Activated naive CD8-positive, alpha-beta T cell treated with anti-CD3 and anti-CD28 coated beads, Interleukin-2, amount 50 U/mL, for 24 hours (primary cell): ENCODE data around the gene CCL16.
"Not testable (repeated sequence)": the region's sequence is repeated elsewhere in the genome, so short reads cannot be mapped to it uniquely, and the experiment has no call there.

ENCODE experiments used
- ATAC-seq: fragments of 150-1000 bp; cut with Tn5 transposase; one replicate; pipeline ENCODE4 v1.10.0; 2021
- DNase-seq: peaks from one replicate; pipeline ENCODE4 v3.0.0; 2021
- H3K27ac Mint-ChIP-seq: one replicate; pipeline ENCODE4 v1.8.0; 2021; ENCODE audit warnings: mild to moderate bottlenecking, mixed read lengths
- H3K27me3 Mint-ChIP-seq: one replicate; pipeline ENCODE4 v1.8.0; 2021; ENCODE audit warnings: mixed read lengths
- H3K36me3 Mint-ChIP-seq: one replicate; pipeline ENCODE4 v1.8.0; 2021; ENCODE audit warnings: low read depth, mixed read lengths
- H3K4me1 Mint-ChIP-seq: one replicate; pipeline ENCODE4 v1.8.0; 2021; ENCODE audit warnings: mixed read lengths
- H3K4me3 Mint-ChIP-seq: one replicate; pipeline ENCODE4 v1.8.0; 2021; ENCODE audit warnings: mild to moderate bottlenecking, moderate library complexity, mixed read lengths
- H3K9me3 Mint-ChIP-seq: one replicate; pipeline ENCODE4 v1.8.0; 2021; ENCODE audit warnings: mixed read lengths

CCL16 gene

DNA sequence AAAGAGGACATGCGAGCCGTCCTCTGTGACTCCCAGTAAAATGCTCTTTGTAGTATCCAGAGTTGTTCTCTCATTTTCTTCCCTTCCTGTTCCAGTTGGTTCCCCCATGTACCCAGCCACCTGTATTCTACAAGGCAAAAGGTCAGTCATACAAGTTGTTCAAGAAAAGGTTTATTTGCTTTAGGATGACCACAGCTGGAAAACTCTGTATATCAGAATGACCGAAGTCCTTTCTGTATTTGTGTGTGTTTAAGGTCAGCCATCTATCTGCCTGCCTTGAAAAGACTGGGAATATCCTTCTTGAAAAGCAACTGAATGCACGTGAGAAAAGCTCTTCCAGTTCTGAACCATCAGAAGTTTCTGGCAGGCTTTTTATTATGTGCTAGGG is 8.4 kb downstream of the CCL16 start:
- no peaks in the 10 kb centered on the region for H3K36me3 Mint-ChIP-seq
- no peak for ATAC-seq
- peaks cover 11% of the 10 kb centered on the region for H3K4me1 Mint-ChIP-seq
- no peaks in the 10 kb centered on the region for H3K27me3 Mint-ChIP-seq
- no peak for DNase-seq
- H3K27ac Mint-ChIP-seq, result no peak overlapping the region
- H3K9me3 Mint-ChIP-seq, result no peaks in the 10 kb centered on the region
- H3K4me3 Mint-ChIP-seq, result no peak overlapping the region

DNA sequence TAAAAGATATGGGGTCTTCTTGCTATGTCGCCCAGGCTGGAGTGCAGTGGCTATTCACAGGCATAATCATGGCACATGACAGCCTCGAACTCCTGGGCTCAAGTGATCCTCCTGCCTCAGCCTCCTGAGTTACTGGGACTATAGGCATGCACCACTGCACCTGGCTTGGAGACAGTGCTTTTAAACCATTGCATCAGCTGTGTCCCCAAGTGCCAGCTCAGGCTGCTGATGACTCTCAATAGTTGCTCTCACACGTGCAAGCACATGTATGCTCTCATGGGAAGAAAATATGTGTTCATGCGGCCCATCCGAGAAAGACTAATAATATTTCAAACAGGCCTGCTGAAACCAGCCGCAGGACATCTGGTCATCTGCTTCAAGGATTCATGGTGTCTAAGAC is 8.8 kb downstream of the CCL16 start:
- H3K9me3 Mint-ChIP-seq, result no peaks in the 10 kb centered on the region
- DNase-seq (no peak), ATAC-seq (no peak)
- H3K4me1 Mint-ChIP-seq, result peaks cover 11% of the 10 kb centered on the region
- no peaks in the 10 kb centered on the region for H3K27me3 Mint-ChIP-seq
- no peak overlapping the region for H3K4me3 Mint-ChIP-seq
- no peaks in the 10 kb centered on the region for H3K36me3 Mint-ChIP-seq
- no peak overlapping the region for H3K27ac Mint-ChIP-seq

- H3K36me3 Mint-ChIP-seq, result no peaks in the 10 kb centered on the region
- H3K27me3 Mint-ChIP-seq, result no peaks in the 10 kb centered on the region
- DNase-seq, result no peak
- no peak for ATAC-seq
- no peak overlapping the region for H3K27ac Mint-ChIP-seq
- no peaks in the 10 kb centered on the region for H3K9me3 Mint-ChIP-seq
- peaks cover 11% of the 10 kb centered on the region for H3K4me1 Mint-ChIP-seq
- H3K4me3 Mint-ChIP-seq, result no peak overlapping the region
Observed at GRCh38 chr17:35972066-35972465, 9.2 kb downstream of the CCL16 start.

DNA sequence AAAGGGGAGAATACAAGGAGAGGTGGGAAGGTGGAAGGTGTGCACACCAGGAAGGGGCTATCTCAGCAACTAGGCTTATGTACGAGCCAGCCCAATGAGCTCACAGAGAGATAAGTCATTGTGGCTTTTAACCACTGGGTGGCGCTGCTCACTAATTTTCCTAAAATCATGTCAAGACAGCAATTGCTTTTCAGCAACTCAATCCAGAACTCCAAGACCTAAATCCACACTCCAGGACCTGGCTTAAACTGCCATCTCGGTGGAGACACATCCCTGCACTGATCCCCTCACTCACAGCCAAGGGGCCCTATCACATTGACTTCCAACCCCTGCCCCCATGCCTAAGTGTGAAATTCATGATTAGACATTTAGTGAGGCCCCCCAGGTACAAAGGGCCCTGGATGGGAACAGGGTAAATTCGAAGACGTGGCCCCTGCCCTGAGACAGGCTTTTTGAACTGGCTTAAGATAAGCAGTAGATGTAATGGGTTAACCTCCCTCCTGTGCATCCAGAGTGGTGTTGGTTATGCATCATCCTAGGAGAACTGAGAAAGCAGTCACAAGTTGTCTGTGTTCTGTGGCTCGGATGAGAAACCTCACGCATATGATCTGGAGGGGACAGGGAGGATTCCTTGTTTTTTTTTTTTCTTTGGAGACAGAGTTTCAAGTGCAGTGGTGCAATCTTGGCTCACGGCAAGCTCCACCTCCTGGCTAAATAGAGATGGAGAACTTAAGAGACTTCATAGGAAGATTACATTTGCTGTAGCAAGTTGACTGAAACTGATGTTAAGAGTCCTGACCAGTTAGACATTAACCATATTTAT is 11.5 kb downstream of the CCL16 start:
- ATAC-seq (peak; percentile 66), DNase-seq (peak; percentile 76)
- Mint-ChIP-seq H3K9me3 (no peaks in the 10 kb centered on the region), H3K4me3 (no peak overlapping the region), H3K27me3 (no peaks in the 10 kb centered on the region), H3K36me3 (no peaks in the 10 kb centered on the region), H3K4me1 (peaks cover 9% of the 10 kb centered on the region), H3K27ac (no peak overlapping the region)

- Mint-ChIP-seq H3K9me3 (no peaks in the 10 kb centered on the region), H3K36me3 (no peaks in the 10 kb centered on the region), H3K4me3 (no peak overlapping the region), H3K27me3 (no peaks in the 10 kb centered on the region), H3K27ac (no peak overlapping the region), H3K4me1 (peaks cover 7% of the 10 kb centered on the region)
- ATAC-seq (no peak), DNase-seq (no peak)
Observed at GRCh38 chr17:35968520-35969054, 12.7 kb downstream of the CCL16 start.

DNA sequence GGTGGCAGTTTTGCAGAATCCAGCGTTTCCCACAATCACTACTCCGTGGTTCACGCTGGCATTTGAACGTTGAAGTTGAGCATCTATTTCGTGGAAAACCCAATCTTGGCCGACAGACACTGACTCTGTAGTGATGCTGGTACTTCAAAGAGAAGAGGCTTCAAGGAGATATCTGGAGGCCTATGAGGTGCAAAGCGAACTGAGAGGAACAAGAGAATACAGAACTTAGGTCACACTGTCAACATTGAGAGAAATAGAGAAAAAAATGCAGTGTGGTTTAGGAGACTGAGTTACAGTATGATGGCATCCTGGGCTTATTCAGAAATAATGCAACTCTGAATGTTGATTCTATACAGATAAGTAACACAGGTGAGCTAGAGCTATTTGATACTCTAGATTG is 16.0 kb downstream of the CCL16 start:
- peaks cover 7% of the 10 kb centered on the region for H3K4me1 Mint-ChIP-seq
- ATAC-seq (no peak), DNase-seq (no peak)
- H3K27me3 Mint-ChIP-seq, result peaks cover 4% of the 10 kb centered on the region
- H3K36me3 Mint-ChIP-seq, result no peaks in the 10 kb centered on the region
- no peak overlapping the region for H3K4me3 Mint-ChIP-seq
- H3K9me3 Mint-ChIP-seq, result no peaks in the 10 kb centered on the region
- no peak overlapping the region for H3K27ac Mint-ChIP-seq

DNA sequence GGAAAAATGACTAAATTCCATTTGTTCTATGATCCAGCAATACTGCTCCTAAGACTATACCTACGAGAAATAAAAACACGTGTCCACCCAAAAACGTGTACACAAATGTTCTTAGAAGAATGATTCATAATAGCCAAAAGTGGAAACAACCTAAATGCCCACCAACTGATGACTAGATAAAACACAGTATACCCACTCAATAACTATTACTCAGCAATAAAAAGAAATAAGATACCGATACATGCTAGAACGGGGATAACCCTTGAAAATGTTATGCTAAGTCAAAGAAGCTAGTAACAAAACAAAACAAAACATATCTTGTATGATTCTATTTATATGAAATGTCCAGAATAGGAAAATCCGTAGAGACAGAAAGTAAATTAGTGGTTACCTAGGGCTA is 17.6 kb downstream of the CCL16 start:
- Mint-ChIP-seq H3K27ac (no peak overlapping the region), H3K4me1 (no peaks in the 10 kb centered on the region), H3K9me3 (no peaks in the 10 kb centered on the region), H3K27me3 (peaks cover 6% of the 10 kb centered on the region), H3K4me3 (no peak overlapping the region), H3K36me3 (no peaks in the 10 kb centered on the region)
- ATAC-seq (no peak), DNase-seq (no peak)

DNA sequence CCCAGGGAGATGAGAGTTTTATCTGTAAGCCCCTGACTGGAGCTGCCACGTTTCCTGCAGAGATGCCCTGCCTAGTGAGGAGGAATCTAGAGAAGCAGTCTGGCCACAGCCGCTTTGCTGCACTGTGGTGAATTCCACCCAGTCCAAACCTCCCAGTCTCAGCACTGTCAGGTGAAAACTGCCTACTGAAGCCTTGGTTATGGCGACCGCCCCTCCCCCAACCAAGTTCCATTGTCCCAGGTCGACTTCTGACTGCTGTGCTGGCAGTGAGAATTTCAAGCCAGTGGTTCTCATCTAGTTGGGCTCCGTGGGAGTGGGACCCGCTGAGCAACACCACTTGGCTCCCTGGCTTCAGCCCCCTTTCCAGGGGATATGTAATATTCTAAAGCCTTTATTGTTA is 27.6 kb downstream of the CCL16 start:
- no peak overlapping the region for H3K4me3 Mint-ChIP-seq
- H3K4me1 Mint-ChIP-seq, result no peaks in the 10 kb centered on the region
- H3K27me3 Mint-ChIP-seq, result peaks cover 5% of the 10 kb centered on the region
- no peak overlapping the region for H3K27ac Mint-ChIP-seq
- H3K36me3 Mint-ChIP-seq, result no peaks in the 10 kb centered on the region
- no peaks in the 10 kb centered on the region for H3K9me3 Mint-ChIP-seq
- no peak for ATAC-seq
- no peak for DNase-seq

GRCh38 chr17:35949401-35949800 is 31.9 kb downstream of the CCL16 start:
- Mint-ChIP-seq H3K4me1 (peaks cover 2% of the 10 kb centered on the region), H3K9me3 (no peaks in the 10 kb centered on the region), H3K36me3 (no peaks in the 10 kb centered on the region), H3K27me3 (no peaks in the 10 kb centered on the region), H3K4me3 (no peak overlapping the region), H3K27ac (no peak overlapping the region)
- ATAC-seq, result no peak
- no peak for DNase-seq

- Mint-ChIP-seq H3K4me1 (peaks cover 2% of the 10 kb centered on the region), H3K27ac (no peak overlapping the region), H3K9me3 (no peaks in the 10 kb centered on the region), H3K27me3 (no peaks in the 10 kb centered on the region), H3K4me3 (no peak overlapping the region), H3K36me3 (no peaks in the 10 kb centered on the region)
- ATAC-seq (no peak), DNase-seq (no peak)
Observed at GRCh38 chr17:35948092-35948491, 33.2 kb downstream of the CCL16 start.

DNA sequence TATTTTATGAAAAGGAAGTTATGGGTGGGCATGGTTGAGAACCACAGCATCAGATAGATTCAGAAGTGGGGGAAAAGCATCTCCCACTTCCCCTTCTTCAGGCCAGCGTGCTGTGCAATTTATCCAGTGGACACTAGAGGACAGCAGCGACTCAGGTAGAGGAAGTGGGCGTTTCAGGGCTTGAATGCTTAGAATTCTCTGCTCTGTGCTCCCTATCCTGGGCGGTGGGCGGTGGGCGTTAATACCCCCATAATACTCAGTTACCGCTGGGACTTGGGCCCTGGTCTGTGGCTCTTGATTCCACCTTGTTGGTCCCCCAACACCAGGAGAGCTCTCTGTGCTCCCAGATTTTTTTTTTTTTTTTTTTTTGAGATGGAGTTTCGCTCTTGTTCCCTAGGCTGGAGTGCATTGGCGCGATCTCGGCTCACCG is 34.1 kb downstream of the CCL16 start:
- peak; percentile 59 for DNase-seq
- Mint-ChIP-seq H3K4me3 (no peak overlapping the region), H3K27me3 (no peaks in the 10 kb centered on the region), H3K27ac (no peak overlapping the region), H3K36me3 (no peaks in the 10 kb centered on the region), H3K9me3 (no peaks in the 10 kb centered on the region), H3K4me1 (peaks cover 2% of the 10 kb centered on the region)
- peak; percentile 73 for ATAC-seq

DNA sequence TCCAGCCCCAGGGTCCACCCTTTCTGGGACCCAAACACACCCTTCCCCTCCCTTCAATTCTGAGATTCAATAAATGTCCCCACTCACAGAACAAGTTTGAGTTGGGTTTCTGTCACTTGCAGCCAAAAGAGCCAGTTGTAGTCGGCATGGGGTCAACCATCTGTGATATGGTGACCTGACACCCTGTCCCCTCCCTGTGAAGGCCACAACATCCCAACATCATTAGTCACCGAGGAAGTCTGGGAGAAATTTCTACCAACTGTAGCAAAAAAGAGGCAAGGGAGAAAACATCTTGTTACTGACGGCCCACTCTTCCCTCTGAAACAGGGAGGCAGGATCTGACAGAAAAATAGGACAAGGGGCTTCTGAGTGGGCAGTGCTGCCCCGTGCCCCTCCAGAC is 37.1 kb downstream of the CCL16 start:
- no peaks in the 10 kb centered on the region for H3K9me3 Mint-ChIP-seq
- no peak overlapping the region for H3K4me3 Mint-ChIP-seq
- ATAC-seq, result no peak
- H3K36me3 Mint-ChIP-seq, result no peaks in the 10 kb centered on the region
- no peaks in the 10 kb centered on the region for H3K27me3 Mint-ChIP-seq
- no peak overlapping the region for H3K27ac Mint-ChIP-seq
- DNase-seq, result no peak
- peaks cover 2% of the 10 kb centered on the region for H3K4me1 Mint-ChIP-seq

- ATAC-seq (no peak), DNase-seq (no peak)
- no peaks in the 10 kb centered on the region for H3K27me3 Mint-ChIP-seq
- H3K4me3 Mint-ChIP-seq, result no peak within 1 kb of the TSS
- no peaks in the 10 kb centered on the region for H3K9me3 Mint-ChIP-seq
- H3K36me3 Mint-ChIP-seq, result no peaks in the 10 kb centered on the region
- H3K4me1 Mint-ChIP-seq, result peaks cover 2% of the 10 kb centered on the region
- H3K27ac Mint-ChIP-seq, result no peak within 1 kb of the TSS
Observed at GRCh38 chr17:35943537-35943936, 37.8 kb downstream of the CCL16 start, which contains the start of gene LYZL6. Gene LYZL6 (minus strand): TSS chr17:35943713. CDS start chr17:35939356, 4,357 bp downstream.

DNA sequence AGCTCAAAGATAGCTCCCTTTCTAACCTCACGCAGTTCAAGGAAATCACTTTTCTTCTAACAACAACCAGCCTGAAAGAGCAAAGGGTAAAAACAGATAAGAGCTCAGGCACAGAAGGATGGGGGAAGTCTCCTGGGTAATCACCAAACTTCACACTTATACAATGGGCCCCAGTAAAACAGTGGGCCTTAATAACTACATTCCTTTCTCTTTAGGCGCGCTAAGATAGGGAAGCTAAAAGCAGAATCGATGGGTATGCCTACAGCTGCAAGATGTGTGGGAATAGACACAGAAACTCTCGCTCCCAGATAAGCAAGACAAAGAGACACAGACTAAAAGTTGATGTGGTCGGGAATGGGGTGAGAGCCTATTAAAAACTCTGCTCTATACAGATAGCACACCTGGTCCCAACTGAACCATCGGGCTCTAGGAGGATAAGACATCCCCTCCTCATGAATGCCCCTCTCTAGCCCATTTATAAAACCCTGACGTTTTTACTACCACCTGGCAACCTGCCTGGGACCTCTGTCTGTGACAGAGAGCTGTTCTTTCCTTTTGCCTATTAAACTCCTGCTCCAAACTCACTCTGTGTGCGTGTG is 38.6 kb downstream of the CCL16 start:
- Mint-ChIP-seq H3K27me3 (no peaks in the 10 kb centered on the region), H3K36me3 (no peaks in the 10 kb centered on the region), H3K9me3 (no peaks in the 10 kb centered on the region), H3K27ac (no peak overlapping the region), H3K4me3 (no peak overlapping the region), H3K4me1 (peaks cover 2% of the 10 kb centered on the region)
- no peak for ATAC-seq
- no peak for DNase-seq

DNA sequence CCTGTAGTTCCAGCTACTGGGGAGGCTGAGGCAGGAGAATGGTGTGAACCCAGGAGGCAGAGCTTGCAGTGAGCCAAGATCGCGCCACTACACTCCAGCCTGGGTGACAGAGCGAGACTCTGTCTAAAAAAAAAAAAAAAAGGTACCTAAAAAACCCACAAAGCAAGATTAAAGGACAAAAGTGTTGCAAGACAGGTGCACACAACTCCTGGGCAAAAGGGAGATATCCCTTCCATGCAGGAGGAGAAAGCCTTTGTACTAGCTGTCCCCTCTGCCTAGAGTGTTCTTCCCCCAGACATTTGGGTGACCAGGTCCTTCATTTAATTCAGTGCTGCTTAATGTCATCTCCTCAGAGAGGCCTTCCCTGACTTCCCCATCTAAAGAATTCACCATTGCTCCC is 42.8 kb downstream of the CCL16 start:
- H3K36me3 Mint-ChIP-seq, H3K4me1 Mint-ChIP-seq, H3K9me3 Mint-ChIP-seq, H3K27ac Mint-ChIP-seq, DNase-seq, H3K27me3 Mint-ChIP-seq, H3K4me3 Mint-ChIP-seq, ATAC-seq: not testable (repeated sequence)
